GM12878 (cell line): ENCODE data around the gene LPAR5. TPM values are rescaled to one million over a fixed set of nuclear protein-coding genes. Genes with fewer than 3 reads are reported as not detected.

Source experiments
- BACH1 ChIP-seq: fragments of 450-650 bp; IDR thresholded peaks from 2 replicates; pipeline ENCODE4 v1.6.1; 2017; ENCODE audit warnings: mild to moderate bottlenecking, borderline replicate concordance
- BCL11A ChIP-seq: IDR thresholded peaks from 2 replicates; pipeline ENCODE4 v1.6.1; 2011; ENCODE audit warnings: low read depth, low read length
- BHLHE40 ChIP-seq, 2 experiments: fragments of 450-650 bp in 1 of 2; IDR thresholded peaks; 2 replicates each; pipeline ENCODE4 v1.6.1; 2011 to 2017; ENCODE audit warnings: low read depth in 2 of 2, borderline replicate concordance in 1 of 2, improper control_type of control experiment in 1 of 2, low read length in 1 of 2, mild to moderate bottlenecking in 1 of 2
- CBX5 ChIP-seq: sonication (generic); IDR thresholded peaks from 2 replicates; pipeline ENCODE4 v1.6.1; 2016; ENCODE audit warnings: low read depth, moderate library complexity, mild to moderate bottlenecking, inconsistent platforms
- CEBPB ChIP-seq, 2 experiments: fragments of 150-350 bp in 1 of 2; IDR thresholded peaks; 2 replicates each; pipeline ENCODE4 v1.6.1; 2012 to 2014; ENCODE audit warnings: low read depth in 2 of 2, low read length in 2 of 2, borderline replicate concordance in 1 of 2, inconsistent platforms in 1 of 2
- HDGF ChIP-seq: fragments of 450-650 bp; IDR thresholded peaks from 2 replicates; pipeline ENCODE4 v1.6.1; 2016; ENCODE audit warnings: antibody characterized with exemption
- IKZF1 ChIP-seq: fragments of 450-650 bp; conservative IDR thresholded peaks from 2 replicates; pipeline ENCODE4 v1.6.1; 2017; ENCODE audit warnings: antibody characterized with exemption, mild to moderate bottlenecking
- IRF4 ChIP-seq: IDR thresholded peaks from 2 replicates; pipeline ENCODE4 v1.6.1; 2011; ENCODE audit warnings: low read depth, low read length
- KDM1A ChIP-seq: fragments of 200-600 bp; sonication (generic); IDR thresholded peaks from 2 replicates; pipeline ENCODE4 v1.6.1; 2016; ENCODE audit warnings: borderline replicate concordance
- MEF2B ChIP-seq: fragments of 450-650 bp; IDR thresholded peaks from 2 replicates; pipeline ENCODE4 v1.6.1; 2018; ENCODE audit warnings: mild to moderate bottlenecking, moderate library complexity; ENCODE audit not compliant: partially characterized antibody, poor library complexity, severe bottlenecking
- NR2C1 ChIP-seq: fragments of 450-650 bp; IDR thresholded peaks from 2 replicates; pipeline ENCODE4 v1.6.1; 2017; ENCODE audit warnings: antibody characterized with exemption, mild to moderate bottlenecking, moderate library complexity
- PML ChIP-seq: IDR thresholded peaks from 2 replicates; pipeline ENCODE4 v1.6.1; 2012; ENCODE audit warnings: low read length, inconsistent platforms
- RCOR1 ChIP-seq: conservative IDR thresholded peaks from 2 replicates; pipeline ENCODE4 v1.6.1; 2012; ENCODE audit warnings: low read depth, low read length, improper control_type of control experiment
- RELA ChIP-seq: fragments of 450-650 bp; IDR thresholded peaks from 2 replicates; pipeline ENCODE4 v1.8.0; 2014; ENCODE audit warnings: borderline replicate concordance; ENCODE audit not compliant: partially characterized antibody
- SMAD1 ChIP-seq: fragments of 450-650 bp; IDR thresholded peaks from 2 replicates; pipeline ENCODE4 v1.6.1; 2018; ENCODE audit warnings: mild to moderate bottlenecking, low read depth; ENCODE audit not compliant: partially characterized antibody
- SP1 ChIP-seq: IDR thresholded peaks from one replicate; pipeline ENCODE4 v1.6.1; 2011; ENCODE audit warnings: low read depth, low read length
- SPI1 ChIP-seq: IDR thresholded peaks from 2 replicates; pipeline ENCODE4 v1.6.1; 2011; ENCODE audit warnings: low read depth, mild to moderate bottlenecking, low read length, moderate library complexity, borderline replicate concordance; ENCODE audit not compliant: insufficient read depth
- SUPT20H ChIP-seq: IDR thresholded peaks from 2 replicates; pipeline ENCODE4 v1.6.1; 2011; ENCODE audit warnings: low read depth, mild to moderate bottlenecking, low read length, moderate library complexity, borderline replicate concordance; ENCODE audit not compliant: control insufficient read depth
- YBX1 ChIP-seq: fragments of 450-650 bp; IDR thresholded peaks from 2 replicates; pipeline ENCODE4 v1.6.1; 2016; ENCODE audit warnings: antibody characterized with exemption
- ZNF384 ChIP-seq: IDR thresholded peaks from 2 replicates; pipeline ENCODE4 v1.6.1; 2012; ENCODE audit warnings: low read depth, mild to moderate bottlenecking, low read length, improper control_type of control experiment, borderline replicate concordance
- polyA plus RNA-seq, 11 experiments: library from polyadenylated mRNA; depleted of rRNA in 4 of 11; unstranded in 6 of 11; stranded (reverse) in 5 of 11; fragments of >200 nt; fragmentation: Nextera tagmentation in 4 of 11; fragmentation: Illumina TruSeq in 1 of 11; extraction: Ambion mirVana in 4 of 11; extraction: Trizol in 1 of 11; gene quantifications; 1 replicate in 1 of 11; 2 replicates in 10 of 11; pipeline versions ENCODE4 v1.2.1 to v1.2.3, GENCODE V29; 2011 to 2016; ENCODE audit warnings: inconsistent platforms in 2 of 11, missing spikeins in 2 of 11, low read depth in 1 of 11
- total RNA-seq, 4 experiments: library from RNA; depleted of rRNA in 3 of 4; stranded (reverse); fragments of >200 nt in 3 of 4; fragmentation: Illumina TruSeq in 1 of 4; extraction: Trizol in 1 of 4; gene quantifications; 2 replicates each; pipeline versions ENCODE4 v1.2.1 to v1.2.3, GENCODE V29; 2013 to 2021
- TF ChIP-seq, protein P1 (sequence below): IDR thresholded peaks from 2 replicates; pipeline ENCODE4 v1.6.1; 2012; ENCODE audit warnings: improper control_type of control experiment, low read depth, low read length; ENCODE audit not compliant: insufficient replicate concordance
- TF ChIP-seq, protein P2 (sequence below): fragments of 450-650 bp; formaldehyde crosslinking; IDR thresholded peaks from 2 replicates; pipeline ENCODE4 v1.4.0; 2022; ENCODE audit warnings: mild to moderate bottlenecking, moderate library complexity

LPAR5 gene
- total and polyA plus RNA-seq, 10 of the 15 experiments (the other 5 are each of a cell fraction or from before 2014, with no cell fraction given) = 1.3 to 7.9 (median 5.3) TPM

GRCh38 chr12:6631549-6631961, 4.2 kb downstream of the LPAR5 start (continued):
- TF ChIP-seq, protein P1, sequence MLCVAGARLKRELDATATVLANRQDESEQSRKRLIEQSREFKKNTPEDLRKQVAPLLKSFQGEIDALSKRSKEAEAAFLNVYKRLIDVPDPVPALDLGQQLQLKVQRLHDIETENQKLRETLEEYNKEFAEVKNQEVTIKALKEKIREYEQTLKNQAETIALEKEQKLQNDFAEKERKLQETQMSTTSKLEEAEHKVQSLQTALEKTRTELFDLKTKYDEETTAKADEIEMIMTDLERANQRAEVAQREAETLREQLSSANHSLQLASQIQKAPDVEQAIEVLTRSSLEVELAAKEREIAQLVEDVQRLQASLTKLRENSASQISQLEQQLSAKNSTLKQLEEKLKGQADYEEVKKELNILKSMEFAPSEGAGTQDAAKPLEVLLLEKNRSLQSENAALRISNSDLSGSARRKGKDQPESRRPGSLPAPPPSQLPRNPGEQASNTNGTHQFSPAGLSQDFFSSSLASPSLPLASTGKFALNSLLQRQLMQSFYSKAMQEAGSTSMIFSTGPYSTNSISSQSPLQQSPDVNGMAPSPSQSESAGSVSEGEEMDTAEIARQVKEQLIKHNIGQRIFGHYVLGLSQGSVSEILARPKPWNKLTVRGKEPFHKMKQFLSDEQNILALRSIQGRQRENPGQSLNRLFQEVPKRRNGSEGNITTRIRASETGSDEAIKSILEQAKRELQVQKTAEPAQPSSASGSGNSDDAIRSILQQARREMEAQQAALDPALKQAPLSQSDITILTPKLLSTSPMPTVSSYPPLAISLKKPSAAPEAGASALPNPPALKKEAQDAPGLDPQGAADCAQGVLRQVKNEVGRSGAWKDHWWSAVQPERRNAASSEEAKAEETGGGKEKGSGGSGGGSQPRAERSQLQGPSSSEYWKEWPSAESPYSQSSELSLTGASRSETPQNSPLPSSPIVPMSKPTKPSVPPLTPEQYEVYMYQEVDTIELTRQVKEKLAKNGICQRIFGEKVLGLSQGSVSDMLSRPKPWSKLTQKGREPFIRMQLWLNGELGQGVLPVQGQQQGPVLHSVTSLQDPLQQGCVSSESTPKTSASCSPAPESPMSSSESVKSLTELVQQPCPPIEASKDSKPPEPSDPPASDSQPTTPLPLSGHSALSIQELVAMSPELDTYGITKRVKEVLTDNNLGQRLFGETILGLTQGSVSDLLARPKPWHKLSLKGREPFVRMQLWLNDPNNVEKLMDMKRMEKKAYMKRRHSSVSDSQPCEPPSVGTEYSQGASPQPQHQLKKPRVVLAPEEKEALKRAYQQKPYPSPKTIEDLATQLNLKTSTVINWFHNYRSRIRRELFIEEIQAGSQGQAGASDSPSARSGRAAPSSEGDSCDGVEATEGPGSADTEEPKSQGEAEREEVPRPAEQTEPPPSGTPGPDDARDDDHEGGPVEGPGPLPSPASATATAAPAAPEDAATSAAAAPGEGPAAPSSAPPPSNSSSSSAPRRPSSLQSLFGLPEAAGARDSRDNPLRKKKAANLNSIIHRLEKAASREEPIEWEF = no peak
- TF ChIP-seq YBX1 = no peak
- TF ChIP-seq SP1 = no peak
- no peak for TF ChIP-seq CBX5
- no peak for TF ChIP-seq CEBPB (IDR thresholded peaks at IDR 0.05; ENCODE audit: borderline replicate concordance in 1 of 2, low read depth in 2 of 2, low read length in 2 of 2)
- peak; percentile 43; the same call in 1 of the 2 replicates for TF ChIP-seq IKZF1
- no peak for TF ChIP-seq BCL11A
- TF ChIP-seq KDM1A = no peak
- no peak for TF ChIP-seq ZNF384
- no peak for TF ChIP-seq PML
- no peak for TF ChIP-seq RELA
- no peak for TF ChIP-seq HDGF
- no peak for TF ChIP-seq IRF4
- no peak for TF ChIP-seq BHLHE40 (IDR thresholded peaks at IDR 0.05; ENCODE audit: borderline replicate concordance in 1 of 2, low read depth in 2 of 2, low read length in 1 of 2)
- TF ChIP-seq SPI1 = peak; percentile 58; the same call in 1 of the 2 replicates
- TF ChIP-seq BACH1 = no peak
- no peak for TF ChIP-seq RCOR1
- no peak for TF ChIP-seq SMAD1
- TF ChIP-seq NR2C1 = no peak
- no peak for TF ChIP-seq MEF2B
- TF ChIP-seq SUPT20H = no peak
- TF ChIP-seq, protein P2, sequence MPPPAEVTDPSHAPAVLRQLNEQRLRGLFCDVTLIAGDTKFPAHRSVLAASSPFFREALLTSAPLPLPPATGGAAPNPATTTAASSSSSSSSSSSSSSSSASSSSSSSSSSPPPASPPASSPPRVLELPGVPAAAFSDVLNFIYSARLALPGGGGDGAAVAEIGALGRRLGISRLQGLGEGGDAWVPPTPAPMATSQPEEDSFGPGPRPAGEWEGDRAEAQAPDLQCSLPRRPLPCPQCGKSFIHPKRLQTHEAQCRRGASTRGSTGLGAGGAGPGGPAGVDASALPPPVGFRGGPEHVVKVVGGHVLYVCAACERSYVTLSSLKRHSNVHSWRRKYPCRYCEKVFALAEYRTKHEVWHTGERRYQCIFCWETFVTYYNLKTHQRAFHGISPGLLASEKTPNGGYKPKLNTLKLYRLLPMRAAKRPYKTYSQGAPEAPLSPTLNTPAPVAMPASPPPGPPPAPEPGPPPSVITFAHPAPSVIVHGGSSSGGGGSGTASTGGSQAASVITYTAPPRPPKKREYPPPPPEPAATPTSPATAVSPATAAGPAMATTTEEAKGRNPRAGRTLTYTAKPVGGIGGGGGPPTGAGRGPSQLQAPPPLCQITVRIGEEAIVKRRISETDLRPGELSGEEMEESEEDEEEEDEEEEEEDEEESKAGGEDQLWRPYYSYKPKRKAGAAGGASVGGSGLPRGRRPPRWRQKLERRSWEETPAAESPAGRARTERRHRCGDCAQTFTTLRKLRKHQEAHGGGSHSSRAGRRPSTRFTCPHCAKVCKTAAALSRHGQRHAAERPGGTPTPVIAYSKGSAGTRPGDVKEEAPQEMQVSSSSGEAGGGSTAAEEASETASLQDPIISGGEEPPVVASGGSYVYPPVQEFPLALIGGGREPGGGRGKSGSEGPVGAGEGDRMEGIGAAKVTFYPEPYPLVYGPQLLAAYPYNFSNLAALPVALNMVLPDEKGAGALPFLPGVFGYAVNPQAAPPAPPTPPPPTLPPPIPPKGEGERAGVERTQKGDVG (CRISPR knock-in tag) = no peak
